Calu3 (cell line): Measurements from ENCODE around the gene SLC6A19. TPM values are rescaled to one million over a fixed set of nuclear protein-coding genes. Genes with fewer than 3 reads are reported as not detected.

Source experiments
- BruUV-seq: library from RNA; stranded (reverse); fragments of 400-500 nt; replicated peaks from 2 replicates; lab custom pipeline; 2021; lab: Mats Ljungman, UMichigan
- CTCF ChIA-PET: fragments of 300-600 bp; sonication (Branson Sonifier 250); formaldehyde crosslinking; loops from one replicate; lab custom pipeline; 2022; ENCODE audit warnings: antibody characterized with exemption; lab: Charles Lee
- DNase-seq: peaks from one replicate; pipeline ENCODE4 v3.0.0; 2022
- H3K27ac Mint-ChIP-seq: one replicate; pipeline ENCODE4 v1.8.0; 2022; ENCODE audit warnings: mixed read lengths; ENCODE audit not compliant: unreplicated experiment
- H3K27me3 Mint-ChIP-seq: one replicate; pipeline ENCODE4 v1.8.0; 2022; ENCODE audit warnings: mixed read lengths; ENCODE audit not compliant: unreplicated experiment
- H3K36me3 Mint-ChIP-seq: one replicate; pipeline ENCODE4 v1.8.0; 2022; ENCODE audit warnings: mild to moderate bottlenecking, moderate library complexity, mixed read lengths; ENCODE audit not compliant: insufficient read depth, unreplicated experiment
- H3K4me1 Mint-ChIP-seq: one replicate; pipeline ENCODE4 v1.8.0; 2022; ENCODE audit warnings: mild to moderate bottlenecking, low read depth, mixed read lengths; ENCODE audit not compliant: unreplicated experiment
- H3K4me3 Mint-ChIP-seq: one replicate; pipeline ENCODE4 v1.8.0; 2022; ENCODE audit warnings: mild to moderate bottlenecking, low read depth, moderate library complexity, mixed read lengths; ENCODE audit not compliant: unreplicated experiment
- H3K9me3 Mint-ChIP-seq: one replicate; pipeline ENCODE4 v1.8.0; 2022; ENCODE audit warnings: low read depth, mixed read lengths; ENCODE audit not compliant: unreplicated experiment
- intact Hi-C: fragments of 100-400 bp; cut with micrococcal nuclease; formaldehyde crosslinking; loops from one replicate; pipeline ENCODE4 v1.10.0; 2022; ENCODE audit not compliant: unreplicated experiment
- total RNA-seq: library from RNA; stranded (reverse); gene quantifications from 2 replicates; pipeline ENCODE4 v1.2.3, GENCODE V29; 2022
- TF ChIP-seq, protein P1 (sequence below): fragments of 200-600 bp; IDR thresholded peaks from one replicate; pipeline ENCODE4 v1.8.0; 2022; ENCODE audit warnings: antibody characterized with exemption; ENCODE audit not compliant: unreplicated experiment

SLC6A19 gene
- total RNA-seq, 1 experiment from 2014 or later = not detected

DNA sequence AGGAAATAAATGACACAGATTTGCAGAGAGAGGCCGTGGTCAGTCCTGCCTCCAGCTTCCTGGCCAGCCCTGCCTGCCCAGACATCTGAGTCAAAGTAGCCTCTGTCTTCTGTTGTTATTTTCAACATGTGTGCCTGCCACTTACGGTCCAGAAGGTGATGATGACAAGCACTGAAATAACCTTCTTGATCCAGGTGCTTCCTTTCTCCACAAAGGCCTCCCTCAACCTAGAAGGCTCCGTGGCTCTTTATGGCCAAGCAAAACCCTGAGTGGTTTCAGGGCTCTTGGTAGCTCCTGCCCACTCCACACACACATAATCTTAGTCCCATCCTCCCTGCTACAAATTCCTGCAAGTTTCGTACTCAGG is 34.1 kb upstream of the SLC6A19 start:
- DNase-seq = no peak
- CTCF ChIA-PET = interaction anchor here (0.6 to 1.5 kb wide), 10 partner anchors 28 to 849 kb away, joined by 3 to 9 read pairs (median 4); no protein-coding TSS in a partner anchor
- Mint-ChIP-seq H3K27ac (no peak overlapping the region), H3K9me3 (no peaks in the 10 kb centered on the region), H3K27me3 (peaks cover 48% of the 10 kb centered on the region), H3K4me3 (no peak overlapping the region), H3K4me1 (peaks cover 21% of the 10 kb centered on the region), H3K36me3 (peaks cover 6% of the 10 kb centered on the region)
- no TSS peak for BruUV-seq
- TF ChIP-seq, protein P1, sequence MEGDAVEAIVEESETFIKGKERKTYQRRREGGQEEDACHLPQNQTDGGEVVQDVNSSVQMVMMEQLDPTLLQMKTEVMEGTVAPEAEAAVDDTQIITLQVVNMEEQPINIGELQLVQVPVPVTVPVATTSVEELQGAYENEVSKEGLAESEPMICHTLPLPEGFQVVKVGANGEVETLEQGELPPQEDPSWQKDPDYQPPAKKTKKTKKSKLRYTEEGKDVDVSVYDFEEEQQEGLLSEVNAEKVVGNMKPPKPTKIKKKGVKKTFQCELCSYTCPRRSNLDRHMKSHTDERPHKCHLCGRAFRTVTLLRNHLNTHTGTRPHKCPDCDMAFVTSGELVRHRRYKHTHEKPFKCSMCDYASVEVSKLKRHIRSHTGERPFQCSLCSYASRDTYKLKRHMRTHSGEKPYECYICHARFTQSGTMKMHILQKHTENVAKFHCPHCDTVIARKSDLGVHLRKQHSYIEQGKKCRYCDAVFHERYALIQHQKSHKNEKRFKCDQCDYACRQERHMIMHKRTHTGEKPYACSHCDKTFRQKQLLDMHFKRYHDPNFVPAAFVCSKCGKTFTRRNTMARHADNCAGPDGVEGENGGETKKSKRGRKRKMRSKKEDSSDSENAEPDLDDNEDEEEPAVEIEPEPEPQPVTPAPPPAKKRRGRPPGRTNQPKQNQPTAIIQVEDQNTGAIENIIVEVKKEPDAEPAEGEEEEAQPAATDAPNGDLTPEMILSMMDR = no peak
- intact Hi-C loops = loop anchor here (1.0 to 5.0 kb wide), 2 partner anchors 155 to 244 kb away; no protein-coding TSS in a partner anchor

DNA sequence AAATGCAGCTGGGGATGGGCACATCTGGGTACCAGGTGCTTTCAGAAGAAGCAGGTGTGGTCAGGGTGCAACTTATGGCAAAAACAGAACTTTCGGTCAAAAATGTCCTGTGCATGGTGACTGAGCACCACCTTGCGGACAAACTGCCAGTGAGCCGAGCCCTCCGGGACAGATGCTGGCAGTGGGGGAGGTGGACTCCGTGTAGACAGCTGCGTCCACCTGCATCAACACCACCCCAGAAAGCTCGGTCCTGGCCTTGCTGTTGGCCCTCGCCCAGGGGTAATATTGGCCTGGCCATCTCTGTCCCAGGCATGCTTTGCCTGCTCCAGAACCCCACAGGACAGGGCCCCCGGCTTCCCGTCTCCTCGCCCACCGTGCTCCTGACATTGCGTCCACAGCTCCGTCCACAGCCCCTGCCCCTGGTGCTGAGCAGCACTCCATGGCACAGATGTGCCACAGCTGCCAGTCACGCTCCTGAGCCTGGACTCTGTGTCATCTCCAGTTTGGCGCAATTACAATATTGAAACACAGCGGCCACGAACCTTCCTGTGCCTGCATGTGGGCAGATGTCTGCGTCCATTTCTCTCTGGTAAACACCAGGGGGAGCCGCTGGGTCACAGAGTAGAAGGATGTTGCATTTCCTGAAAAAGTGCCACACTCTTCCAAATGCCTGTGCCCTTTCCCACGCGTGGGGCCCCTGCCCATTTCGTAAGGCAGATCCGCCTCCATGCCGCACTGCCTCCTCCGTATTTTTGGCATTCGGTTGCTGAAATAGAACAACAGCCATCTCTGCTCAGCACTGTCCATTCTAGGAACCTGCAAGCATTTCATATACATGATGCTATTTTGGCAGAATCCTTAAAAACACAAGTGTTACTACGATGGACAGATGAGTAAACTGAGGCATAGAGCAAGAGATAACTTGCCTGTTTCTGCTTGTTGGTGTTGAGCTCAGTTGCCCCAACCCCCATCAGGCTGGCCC is 33.4 kb upstream of the SLC6A19 start:
- Mint-ChIP-seq H3K9me3 (no peaks in the 10 kb centered on the region), H3K4me1 (peaks cover 21% of the 10 kb centered on the region), H3K27me3 (peaks cover 48% of the 10 kb centered on the region), H3K36me3 (peaks cover 6% of the 10 kb centered on the region), H3K27ac (peak overlapping the region; percentile 20), H3K4me3 (peak overlapping the region; percentile 70)
- peak; percentile 84 for DNase-seq
- TF ChIP-seq, protein P1 = peak; percentile 84
- CTCF ChIA-PET = interaction anchor here (0.7 to 1.5 kb wide), 9 partner anchors 29 to 477 kb away, joined by 3 to 9 read pairs (median 4); no protein-coding TSS in a partner anchor
- BruUV-seq = no TSS peak
- intact Hi-C loops = loop anchor here (1.0 to 5.0 kb wide), 3 partner anchors 156 to 477 kb away; no protein-coding TSS in a partner anchor

DNA sequence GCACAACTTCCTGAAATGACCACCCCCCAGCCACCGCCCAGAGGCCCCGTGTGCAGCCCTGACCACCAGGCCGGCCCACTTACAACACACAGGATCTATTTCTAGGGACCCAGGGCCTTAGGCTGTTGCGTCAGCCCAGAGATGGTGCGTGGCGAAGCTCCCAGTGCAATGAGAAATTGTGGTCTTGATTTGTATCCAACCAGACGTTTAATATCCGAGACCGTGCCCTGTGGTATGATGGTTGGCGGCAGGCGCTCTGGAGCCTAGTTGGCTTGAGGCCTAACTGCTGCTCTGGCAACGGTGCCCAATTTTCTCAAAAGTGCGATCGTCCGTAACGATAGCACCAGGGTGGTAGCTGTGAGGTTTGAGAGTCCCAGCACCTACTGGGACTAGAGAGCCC is 32.6 kb upstream of the SLC6A19 start:
- peaks cover 21% of the 10 kb centered on the region for H3K4me1 Mint-ChIP-seq
- DNase-seq = no peak
- no peaks in the 10 kb centered on the region for H3K9me3 Mint-ChIP-seq
- H3K4me3 Mint-ChIP-seq = no peak overlapping the region
- no TSS peak for BruUV-seq
- peaks cover 48% of the 10 kb centered on the region for H3K27me3 Mint-ChIP-seq
- H3K36me3 Mint-ChIP-seq = peaks cover 9% of the 10 kb centered on the region
- no peak overlapping the region for H3K27ac Mint-ChIP-seq
- TF ChIP-seq, protein P1 = no peak
- intact Hi-C loops = loop anchor here (2.0 to 5.0 kb wide), 2 partner anchors 156 to 476 kb away; no protein-coding TSS in a partner anchor
- CTCF ChIA-PET = no interaction called here

DNA sequence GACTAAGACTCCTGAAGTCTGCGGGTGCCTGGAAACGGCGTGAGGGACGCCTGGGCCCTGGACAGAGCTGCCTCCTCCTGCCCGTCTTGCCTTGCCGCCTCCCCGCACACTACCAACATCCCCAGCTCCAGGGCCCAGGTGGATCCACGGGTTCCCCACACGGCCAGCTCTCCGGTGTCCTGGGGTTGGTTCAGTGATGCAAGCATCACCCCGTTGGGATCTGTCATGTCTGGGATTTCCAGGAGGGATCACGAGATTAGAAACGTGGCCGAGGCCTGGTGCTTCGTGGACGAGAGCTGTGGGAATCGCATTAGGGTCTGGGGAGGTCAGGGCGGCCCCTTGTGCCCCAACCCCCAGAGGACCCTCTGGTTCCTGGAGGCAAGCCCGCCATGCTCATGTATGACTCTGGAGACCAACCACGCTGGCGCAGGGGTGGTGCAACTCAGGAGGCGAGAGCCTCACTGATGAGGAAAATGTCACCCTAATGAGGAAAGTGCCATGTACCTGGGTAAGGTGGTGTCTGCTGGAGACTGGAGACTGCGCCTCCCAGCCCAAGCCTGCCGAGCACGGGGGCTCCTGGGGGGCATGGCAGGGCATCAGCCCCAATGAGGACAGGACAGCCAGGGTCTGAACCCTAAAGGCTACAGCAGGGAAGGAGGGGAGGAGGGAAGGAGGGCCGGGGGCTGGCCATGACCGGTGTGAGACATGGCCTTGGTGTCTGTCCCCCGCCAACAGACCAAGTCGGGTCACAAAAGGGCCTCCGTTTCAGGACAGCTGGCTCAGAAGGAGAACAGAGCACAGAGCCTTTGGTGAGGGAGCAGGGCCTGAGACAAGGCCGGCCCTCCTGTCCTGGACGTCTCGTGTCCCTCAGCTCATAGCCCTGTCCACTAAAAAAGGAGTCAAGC is 31.9 kb upstream of the SLC6A19 start:
- CTCF ChIA-PET = no interaction called here
- intact Hi-C loops = loop anchor here (2.0 to 5.0 kb wide), 2 partner anchors 157 to 475 kb away; no protein-coding TSS in a partner anchor
- Mint-ChIP-seq H3K27me3 (peaks cover 48% of the 10 kb centered on the region), H3K9me3 (no peaks in the 10 kb centered on the region), H3K4me3 (no peak overlapping the region), H3K36me3 (peaks cover 9% of the 10 kb centered on the region), H3K27ac (no peak overlapping the region), H3K4me1 (peaks cover 19% of the 10 kb centered on the region)
- BruUV-seq = no TSS peak
- TF ChIP-seq, protein P1 = no peak
- DNase-seq = no peak
